Mononuclear cell (primary cell): ENCODE data around the gene TAF11L8. TPM values are rescaled to one million over a fixed set of nuclear protein-coding genes. Genes with fewer than 3 reads are reported as not detected.
"Not testable (repeated sequence)": the region's sequence is repeated elsewhere in the genome, so short reads cannot be mapped to it uniquely, and the experiment has no call there.

Source experiments
- H3K27me3 ChIP-seq: 2 replicates; pipeline ENCODE4 v1.6.0; 2011; ENCODE audit warnings: low read length, control low read depth; ENCODE audit not compliant: insufficient read depth
- H3K4me1 ChIP-seq: 2 replicates; pipeline ENCODE4 v1.5.1; 2011; ENCODE audit warnings: mild to moderate bottlenecking, low read length, control low read depth; ENCODE audit not compliant: insufficient read depth
- H3K4me3 ChIP-seq: 2 replicates; pipeline ENCODE4 v1.5.1; 2011; ENCODE audit warnings: mild to moderate bottlenecking, low read length, moderate library complexity
- H3K9me3 ChIP-seq: 2 replicates; pipeline ENCODE4 v1.5.1; 2011; ENCODE audit warnings: low read depth, mild to moderate bottlenecking, control low read depth, low read length
- total RNA-seq: library from RNA; depleted of rRNA; stranded (reverse); fragments of >200 nt; gene quantifications from one replicate; pipeline ENCODE4 v1.2.3, GENCODE V29; 2012

Gene TAF11L8
- not detected for total RNA-seq

DNA sequence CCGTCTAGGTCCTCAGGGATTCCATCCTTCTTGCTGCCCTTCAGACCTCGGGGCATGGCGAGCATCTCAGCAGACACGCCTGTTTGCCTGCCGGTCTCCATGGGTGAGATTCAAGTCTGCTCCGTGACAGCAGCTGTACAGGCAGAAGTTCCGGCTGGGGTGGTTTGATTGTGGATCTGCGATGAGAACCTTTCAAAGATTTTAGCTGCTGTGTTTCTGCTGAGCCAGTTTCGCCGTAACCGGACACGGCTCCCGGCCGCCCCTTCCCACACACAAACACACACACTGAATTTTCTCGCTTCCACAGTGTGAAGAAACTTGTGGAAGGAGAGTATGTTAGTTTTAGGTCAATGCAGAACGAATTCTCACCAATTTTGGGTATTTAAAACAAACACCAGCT lies at the start of gene TAF11L8:
TSS of gene TAF11L8 (minus strand) at position 101 of the 400 bp plus-strand sequence.
- H3K27me3 ChIP-seq, H3K4me1 ChIP-seq, H3K9me3 ChIP-seq, H3K4me3 ChIP-seq: not testable (repeated sequence)

DNA sequence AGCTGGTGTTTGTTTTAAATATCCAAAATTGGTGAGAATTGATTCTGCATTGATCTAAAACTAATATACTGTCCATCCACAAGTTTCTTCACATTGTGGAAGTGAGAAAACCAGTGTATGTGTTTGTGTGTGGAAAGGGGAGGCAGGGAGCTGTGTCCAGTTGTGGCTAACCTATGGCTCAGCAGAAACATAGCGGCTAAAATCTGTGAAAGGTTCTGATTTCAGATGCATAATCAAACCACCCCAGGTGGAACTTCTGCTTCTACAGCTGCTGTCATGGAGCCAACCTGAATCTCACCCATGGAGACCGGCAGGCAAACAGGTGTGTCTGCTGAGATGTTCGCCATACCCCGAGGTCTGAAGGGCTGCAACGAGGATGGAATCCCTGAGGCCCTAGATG lies 43.4 kb upstream of the TAF11L8 start, which contains the start of gene TAF11L14:
TSS of gene TAF11L14 (plus strand) at position 301 of the 400 bp plus-strand sequence.
- no peak within 1 kb of the TSS for H3K4me3 ChIP-seq
- H3K4me1 ChIP-seq: no peaks in the 10 kb centered on the region
- no peaks in the 10 kb centered on the region for H3K9me3 ChIP-seq
- no peaks in the 10 kb centered on the region for H3K27me3 ChIP-seq

DNA sequence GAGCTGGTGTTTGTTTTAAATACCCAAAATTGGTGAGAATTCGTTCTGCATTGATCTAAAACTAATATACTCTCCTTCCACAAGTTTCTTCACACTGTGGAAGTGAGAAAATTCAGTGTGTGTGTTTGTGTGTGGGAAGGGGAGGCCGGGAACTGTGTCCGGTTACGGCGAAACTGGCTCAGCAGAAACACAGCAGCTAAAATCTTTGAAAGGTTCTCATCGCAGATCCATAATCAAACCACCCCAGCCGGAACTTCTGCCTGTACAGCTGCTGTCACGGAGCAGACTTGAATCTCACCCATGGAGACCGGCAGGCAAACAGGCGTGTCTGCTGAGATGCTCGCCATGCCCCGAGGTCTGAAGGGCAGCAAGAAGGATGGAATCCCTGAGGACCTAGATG lies 41.0 kb upstream of the TAF11L8 start, which contains the start of gene TAF11L13:
TSS of gene TAF11L13 (plus strand) at position 301 of the 400 bp plus-strand sequence.
- H3K4me1 ChIP-seq, H3K4me3 ChIP-seq, H3K9me3 ChIP-seq, H3K27me3 ChIP-seq: not testable (repeated sequence)

DNA sequence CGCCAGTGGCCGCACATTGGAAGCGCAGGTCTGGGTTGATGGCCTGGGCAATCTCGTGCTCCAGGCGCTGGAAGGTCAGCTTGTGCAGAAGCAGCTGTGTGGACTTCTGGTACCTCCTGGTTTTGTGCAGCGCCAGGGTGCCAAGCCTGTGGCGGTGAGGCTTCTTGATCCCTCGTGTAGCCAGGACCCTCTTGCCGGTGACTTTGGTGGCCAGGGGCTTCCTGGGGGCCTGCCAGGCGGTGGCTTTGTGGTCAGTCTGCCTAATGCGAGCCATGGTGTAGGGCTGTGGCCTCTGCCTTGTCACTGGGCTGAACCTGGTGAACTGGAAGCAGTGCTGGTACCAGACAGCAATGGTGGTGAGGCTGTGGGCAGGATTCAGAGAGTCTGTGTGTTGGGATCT lies 34.9 kb upstream of the TAF11L8 start:
- Histone ChIP-seq H3K27me3 (no peaks in the 10 kb centered on the region), H3K9me3 (no peaks in the 10 kb centered on the region), H3K4me1 (no peaks in the 10 kb centered on the region), H3K4me3 (no peak overlapping the region)

DNA sequence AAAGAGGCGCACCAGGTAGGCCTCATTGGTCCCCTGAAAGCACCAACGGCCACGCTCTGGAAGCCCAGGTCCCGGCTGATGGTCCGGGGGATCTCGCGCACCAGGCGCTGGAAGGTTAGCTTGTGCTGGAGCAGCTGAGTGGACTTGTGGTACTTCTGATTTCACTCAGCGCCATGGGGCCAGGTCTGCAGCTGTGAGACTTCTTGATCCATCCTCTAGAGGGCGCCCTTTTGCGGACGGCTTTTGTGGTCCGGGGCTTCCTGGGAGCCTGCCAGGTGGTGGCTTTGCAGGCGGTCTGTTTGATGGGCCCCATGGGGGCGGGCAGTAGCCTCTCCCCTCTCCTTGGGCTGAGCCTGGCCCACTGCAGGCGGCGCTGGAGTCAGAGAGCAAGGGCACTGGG lies 29.9 kb upstream of the TAF11L8 start:
- H3K9me3 ChIP-seq: no peaks in the 10 kb centered on the region
- H3K4me1 ChIP-seq: no peaks in the 10 kb centered on the region
- H3K27me3 ChIP-seq: no peaks in the 10 kb centered on the region
- no peak overlapping the region for H3K4me3 ChIP-seq

DNA sequence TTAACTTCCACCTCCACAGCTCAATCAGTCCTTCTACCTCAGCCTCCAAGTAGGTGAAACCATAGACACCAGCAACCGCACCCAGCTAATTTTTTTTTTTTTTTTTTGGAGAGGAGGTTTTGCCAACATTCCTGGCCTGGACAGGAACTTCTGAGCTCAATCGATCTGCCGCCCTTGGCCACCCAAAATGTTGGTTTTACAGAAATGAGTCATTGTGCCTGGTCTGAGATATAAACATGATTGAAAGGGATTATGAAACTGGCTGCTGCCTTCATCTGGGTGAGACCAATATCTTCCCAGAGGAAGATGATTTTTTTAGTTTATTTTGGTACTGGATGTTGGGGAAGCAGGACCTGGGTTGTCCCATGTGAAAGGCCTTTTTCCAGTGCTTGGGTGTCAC lies 28.6 kb upstream of the TAF11L8 start:
- Histone ChIP-seq H3K4me3 (no peak overlapping the region), H3K9me3 (no peaks in the 10 kb centered on the region), H3K4me1 (no peaks in the 10 kb centered on the region), H3K27me3 (no peaks in the 10 kb centered on the region)

DNA sequence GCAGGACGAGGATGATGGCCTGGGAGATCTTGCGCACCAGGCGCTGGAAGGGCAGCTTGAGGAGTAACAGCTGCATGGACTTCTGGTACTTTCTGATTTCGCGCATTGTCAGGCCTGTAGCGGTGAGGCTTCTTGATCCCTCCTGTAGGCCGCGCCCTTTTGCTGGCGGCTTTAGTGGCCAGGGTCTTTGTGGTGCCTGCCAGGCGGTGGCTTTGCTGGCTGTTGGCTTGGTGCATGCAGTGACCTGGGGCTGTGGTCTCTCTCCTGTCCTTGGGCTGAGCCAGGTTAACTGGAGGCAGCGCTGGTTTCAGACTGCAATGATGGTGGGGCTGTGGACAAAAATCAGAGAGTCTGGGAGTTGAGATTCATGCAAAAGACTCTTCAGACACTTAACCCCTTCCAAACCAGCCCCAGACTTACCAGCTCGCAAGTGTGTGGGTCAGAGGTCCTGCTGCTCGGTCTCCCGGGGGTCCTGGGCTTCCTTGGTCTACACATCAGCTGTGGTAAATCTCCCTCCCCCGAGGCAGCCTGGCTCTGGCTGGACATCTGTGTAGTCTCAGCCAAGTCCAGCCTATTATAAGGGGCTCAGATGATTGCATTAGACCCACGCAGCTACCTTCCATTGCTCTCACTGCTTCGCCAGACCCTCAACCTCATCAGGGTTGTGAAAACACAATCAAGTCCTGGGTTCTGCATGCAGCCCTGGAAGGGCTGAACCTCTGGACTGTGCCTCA lies 24.3 kb upstream of the TAF11L8 start:
- no peak overlapping the region for H3K4me3 ChIP-seq
- H3K27me3 ChIP-seq: no peaks in the 10 kb centered on the region
- H3K9me3 ChIP-seq: no peaks in the 10 kb centered on the region
- no peaks in the 10 kb centered on the region for H3K4me1 ChIP-seq

DNA sequence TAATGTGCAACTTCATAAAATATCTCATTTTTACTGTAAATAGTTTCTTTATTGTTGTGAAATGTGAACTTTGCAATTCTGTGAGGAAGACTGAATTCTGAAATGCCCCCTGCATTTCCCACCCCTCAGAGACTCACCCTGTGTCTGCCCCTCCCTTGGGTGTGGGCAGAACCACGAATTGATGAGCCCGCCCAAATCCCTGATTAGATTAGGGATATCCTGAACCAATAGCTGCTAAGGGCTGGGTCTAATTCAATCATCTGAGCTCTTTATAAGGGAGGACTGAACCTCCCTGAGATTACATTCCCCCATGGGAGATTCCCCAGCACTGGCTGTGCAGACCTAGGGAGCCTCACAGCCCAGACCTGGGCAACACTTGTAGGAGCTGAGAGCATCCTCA lies 19.3 kb upstream of the TAF11L8 start, which contains the start of gene TAF11L12:
TSS of gene TAF11L12 (plus strand) at position 301 of the 400 bp plus-strand sequence.
- not testable (repeated sequence) for H3K9me3 ChIP-seq, H3K4me1 ChIP-seq, H3K27me3 ChIP-seq, H3K4me3 ChIP-seq

DNA sequence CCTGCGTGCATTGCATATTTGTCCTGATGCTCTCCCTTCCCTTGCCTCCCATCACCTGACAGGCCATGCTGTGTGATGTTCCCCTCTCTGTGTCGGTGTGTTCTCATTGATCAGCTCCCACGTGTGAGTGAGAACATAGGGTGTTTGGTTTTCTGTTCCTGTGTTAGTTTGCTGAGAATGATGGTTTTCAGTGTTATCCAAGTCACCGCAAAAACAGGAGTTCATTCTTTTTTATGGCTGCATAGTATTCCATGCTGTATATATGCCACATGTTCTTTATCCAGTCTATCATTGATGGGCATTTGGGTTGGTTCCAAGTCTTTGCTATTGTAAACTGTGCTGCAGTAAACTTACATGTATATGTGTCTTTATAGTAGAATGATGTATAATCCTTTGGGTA lies 16.7 kb upstream of the TAF11L8 start:
- H3K9me3 ChIP-seq, H3K4me3 ChIP-seq, H3K27me3 ChIP-seq, H3K4me1 ChIP-seq: not testable (repeated sequence)

DNA sequence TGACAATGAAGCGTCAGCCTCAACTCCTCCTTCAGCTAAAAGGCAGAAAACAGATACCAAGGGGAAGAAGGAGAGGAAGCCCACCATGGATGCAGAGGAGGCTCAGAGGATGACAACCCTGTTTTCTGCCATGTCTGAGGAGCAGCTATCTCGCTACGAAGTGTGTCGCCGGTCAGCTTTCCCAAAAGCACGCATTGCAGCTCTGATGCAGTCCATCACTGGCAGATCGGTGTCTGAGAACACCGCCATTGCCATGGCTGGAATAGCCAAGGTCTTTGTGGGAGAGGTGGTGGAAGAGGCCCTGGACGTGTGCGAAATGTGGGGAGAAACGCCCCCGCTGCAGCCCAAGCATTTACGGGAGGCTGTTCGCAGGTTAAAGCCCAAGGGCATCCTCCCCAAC lies 14.2 kb upstream of the TAF11L8 start:
- Histone ChIP-seq H3K27me3 (no peaks in the 10 kb centered on the region), H3K9me3 (no peaks in the 10 kb centered on the region)

DNA sequence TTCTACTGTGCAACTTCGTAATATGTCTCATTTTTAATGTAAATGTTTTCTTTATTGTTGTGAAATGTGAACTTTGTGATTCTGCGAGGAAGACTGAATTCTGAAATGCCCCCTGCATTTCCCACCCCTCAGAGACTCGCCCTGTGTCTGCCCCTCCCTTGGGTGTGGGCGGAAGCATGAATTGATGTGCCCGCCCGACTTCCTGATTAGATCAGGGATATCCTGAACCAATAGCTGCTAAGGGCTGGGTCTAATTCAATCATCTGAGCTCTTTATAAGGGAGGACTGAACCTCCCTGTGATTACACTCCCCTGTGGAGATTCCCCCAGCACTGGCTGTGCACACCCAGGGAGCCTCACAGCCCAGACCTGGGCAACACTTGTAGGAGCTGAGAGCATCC lies 13.1 kb upstream of the TAF11L8 start, which contains the start of gene TAF11L11:
TSS of gene TAF11L11 (plus strand) at position 304 of the 400 bp plus-strand sequence.
- H3K4me3 ChIP-seq, H3K9me3 ChIP-seq: not testable (repeated sequence)

More for the DNA sequence above, 14.2 kb upstream of the TAF11L8 start:
- Histone ChIP-seq H3K4me3 (no peak overlapping the region), H3K4me1 (no peaks in the 10 kb centered on the region)

DNA sequence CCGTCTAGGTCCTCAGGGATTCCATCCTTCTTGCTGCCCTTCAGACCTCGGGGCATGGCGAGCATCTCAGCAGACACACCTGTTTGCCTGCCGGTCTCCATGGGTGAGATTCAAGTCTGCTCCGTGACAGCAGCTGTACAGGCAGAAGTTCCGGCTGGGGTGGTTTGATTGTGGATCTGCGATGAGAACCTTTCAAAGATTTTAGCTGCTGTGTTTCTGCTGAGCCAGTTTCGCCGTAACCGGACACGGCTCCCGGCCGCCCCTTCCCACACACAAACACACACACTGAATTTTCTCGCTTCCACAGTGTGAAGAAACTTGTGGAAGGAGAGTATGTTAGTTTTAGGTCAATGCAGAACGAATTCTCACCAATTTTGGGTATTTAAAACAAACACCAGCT lies 7.0 kb upstream of the TAF11L8 start, which contains the start of gene TAF11L10:
TSS of gene TAF11L10 (minus strand) at position 101 of the 400 bp plus-strand sequence.
- not testable (repeated sequence) for H3K4me3 ChIP-seq, H3K27me3 ChIP-seq, H3K4me1 ChIP-seq, H3K9me3 ChIP-seq

More for the DNA sequence above, 13.1 kb upstream of the TAF11L8 start, which contains the start of gene TAF11L11:
- not testable (repeated sequence) for H3K4me1 ChIP-seq, H3K27me3 ChIP-seq

DNA sequence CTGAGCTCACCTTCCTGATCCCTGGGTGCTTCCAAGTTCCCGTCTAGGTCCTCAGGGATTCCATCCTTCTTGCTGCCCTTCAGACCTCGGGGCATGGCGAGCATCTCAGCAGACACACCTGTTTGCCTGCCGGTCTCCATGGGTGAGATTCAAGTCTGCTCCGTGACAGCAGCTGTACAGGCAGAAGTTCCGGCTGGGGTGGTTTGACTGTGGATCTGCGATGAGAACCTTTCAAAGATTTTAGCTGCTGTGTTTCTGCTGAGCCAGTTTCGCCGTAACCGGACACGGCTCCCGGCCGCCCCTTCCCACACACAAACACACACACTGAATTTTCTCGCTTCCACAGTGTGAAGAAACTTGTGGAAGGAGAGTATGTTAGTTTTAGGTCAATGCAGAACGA lies 3.5 kb upstream of the TAF11L8 start, which contains the start of gene TAF11L9:
TSS of gene TAF11L9 (minus strand) at position 140 of the 400 bp plus-strand sequence.
- H3K9me3 ChIP-seq, H3K4me3 ChIP-seq: not testable (repeated sequence)

DNA sequence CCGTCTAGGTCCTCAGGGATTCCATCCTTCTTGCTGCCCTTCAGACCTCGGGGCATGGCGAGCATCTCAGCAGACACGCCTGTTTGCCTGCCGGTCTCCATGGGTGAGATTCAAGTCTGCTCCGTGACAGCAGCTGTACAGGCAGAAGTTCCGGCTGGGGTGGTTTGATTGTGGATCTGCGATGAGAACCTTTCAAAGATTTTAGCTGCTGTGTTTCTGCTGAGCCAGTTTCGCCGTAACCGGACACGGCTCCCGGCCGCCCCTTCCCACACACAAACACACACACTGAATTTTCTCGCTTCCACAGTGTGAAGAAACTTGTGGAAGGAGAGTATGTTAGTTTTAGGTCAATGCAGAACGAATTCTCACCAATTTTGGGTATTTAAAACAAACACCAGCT lies 5.1 kb downstream of the TAF11L8 start, which contains the start of gene TAF11L7:
TSS of gene TAF11L7 (minus strand) at position 101 of the 400 bp plus-strand sequence.
- H3K4me1 ChIP-seq, H3K9me3 ChIP-seq, H3K27me3 ChIP-seq, H3K4me3 ChIP-seq: not testable (repeated sequence)

More for the DNA sequence above, 3.5 kb upstream of the TAF11L8 start, which contains the start of gene TAF11L9:
- H3K27me3 ChIP-seq, H3K4me1 ChIP-seq: not testable (repeated sequence)
